ENCODE results near the gene SULF2.

- no peak for TF ChIP-seq SRF (CRISPR knock-in tag; IDR thresholded peaks at IDR 0.05)
- no peak for TF ChIP-seq ATF2 (CRISPR knock-in tag; IDR thresholded peaks at IDR 0.05)
- no peak for TF ChIP-seq HNRNPK (IDR thresholded peaks at IDR 0.05; ENCODE audit: low read depth, low read length, poor library complexity, severe bottlenecking)
- no peak for TF ChIP-seq ZBTB8A (IDR thresholded peaks at IDR 0.05; ENCODE audit: partially characterized antibody)
- no peak for TF ChIP-seq JUND (IDR thresholded peaks at IDR 0.05; ENCODE audit: borderline replicate concordance, low read depth, low read length)
- TF ChIP-seq JUND (tag; IDR thresholded peaks at IDR 0.05; ENCODE audit: borderline replicate concordance, low read depth, low read length), result no peak
- TF ChIP-seq ADNP (tag; IDR thresholded peaks at IDR 0.05), result no peak
- TF ChIP-seq ELF1 (tag; IDR thresholded peaks at IDR 0.05), result no peak
Observed at GRCh38 chr20:47652301-47652700, 133.0 kb downstream of the SULF2 start.
